ENCODE results near the gene CEP72. TPM values are rescaled to one million over a fixed set of nuclear protein-coding genes. Genes with fewer than 3 reads are reported as not detected.
A peak's percentile ranks its signal among the peaks of the same experiment; 100 is the strongest.

CEP72 gene
- total and polyA plus RNA-seq, 11 donors = 0.58 to 4.1 (median 1.6) TPM

DNA sequence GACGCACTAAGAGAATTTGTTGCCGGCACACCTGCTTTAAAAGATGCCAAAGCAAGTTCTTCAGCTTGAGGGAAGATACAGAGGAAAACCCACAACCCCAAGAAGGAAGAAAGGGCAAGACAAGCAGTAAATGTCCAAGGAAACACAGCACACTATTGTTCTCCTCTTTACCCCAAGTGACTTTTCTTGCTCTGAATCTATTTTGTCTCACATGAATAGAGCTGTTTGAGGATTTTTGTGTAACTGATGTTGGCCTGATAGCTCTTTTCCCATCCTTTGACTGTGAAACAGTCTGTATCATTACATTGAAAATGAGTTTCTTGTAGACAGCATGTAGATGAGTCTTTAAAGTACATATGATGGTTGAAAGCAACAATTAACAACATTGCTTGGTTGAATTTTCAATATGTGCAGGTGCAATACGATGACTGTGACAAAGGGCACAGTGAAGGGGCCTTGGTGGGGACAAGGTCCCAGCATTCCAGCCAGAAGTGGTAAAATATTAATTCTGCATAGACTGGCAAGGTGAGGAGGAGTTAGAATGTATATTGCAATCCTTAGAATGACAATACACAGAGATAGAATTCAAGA lies 16.8 kb upstream of the CEP72 start:
- no peak for DNase-seq

DNA sequence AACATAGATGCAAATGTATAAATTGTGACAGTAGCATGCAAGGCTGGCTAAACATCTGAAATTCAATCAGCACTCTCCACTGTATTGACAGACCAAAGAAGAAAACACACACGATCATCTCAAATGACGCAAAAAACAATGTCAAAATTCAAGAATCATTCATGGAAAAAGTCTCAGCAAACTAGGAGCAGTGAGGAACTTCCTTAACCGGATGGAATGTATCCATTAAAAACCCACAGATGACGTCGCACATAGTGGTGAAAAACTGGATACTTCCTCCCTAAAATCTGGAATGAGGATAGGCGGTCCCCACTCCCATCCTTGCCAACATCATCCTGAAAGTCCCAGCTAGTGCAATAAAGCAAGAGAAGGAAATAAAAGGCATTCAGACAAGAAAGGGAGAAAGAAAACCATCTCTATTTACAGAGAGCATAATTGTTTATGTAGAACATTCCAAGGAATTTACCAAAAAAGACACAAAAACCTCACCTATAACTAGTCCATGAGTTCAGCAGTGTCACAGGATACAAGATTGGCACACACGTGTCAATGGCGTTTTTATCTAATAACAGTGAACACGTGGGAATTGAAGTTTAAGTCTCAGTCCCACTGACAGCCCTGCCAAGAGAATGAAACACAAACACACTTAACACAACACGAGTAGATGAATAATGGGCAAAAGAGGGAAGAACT lies 14.1 kb upstream of the CEP72 start:
- ATAC-seq = no peak
- H3K27ac ChIP-seq = no peak overlapping the region
- H3K4me1 ChIP-seq = no peaks in the 10 kb centered on the region
- intact Hi-C loops (cut with DNase I) = no loop called here
- no peak overlapping the region for H3K4me3 ChIP-seq
- TF ChIP-seq, protein P1, sequence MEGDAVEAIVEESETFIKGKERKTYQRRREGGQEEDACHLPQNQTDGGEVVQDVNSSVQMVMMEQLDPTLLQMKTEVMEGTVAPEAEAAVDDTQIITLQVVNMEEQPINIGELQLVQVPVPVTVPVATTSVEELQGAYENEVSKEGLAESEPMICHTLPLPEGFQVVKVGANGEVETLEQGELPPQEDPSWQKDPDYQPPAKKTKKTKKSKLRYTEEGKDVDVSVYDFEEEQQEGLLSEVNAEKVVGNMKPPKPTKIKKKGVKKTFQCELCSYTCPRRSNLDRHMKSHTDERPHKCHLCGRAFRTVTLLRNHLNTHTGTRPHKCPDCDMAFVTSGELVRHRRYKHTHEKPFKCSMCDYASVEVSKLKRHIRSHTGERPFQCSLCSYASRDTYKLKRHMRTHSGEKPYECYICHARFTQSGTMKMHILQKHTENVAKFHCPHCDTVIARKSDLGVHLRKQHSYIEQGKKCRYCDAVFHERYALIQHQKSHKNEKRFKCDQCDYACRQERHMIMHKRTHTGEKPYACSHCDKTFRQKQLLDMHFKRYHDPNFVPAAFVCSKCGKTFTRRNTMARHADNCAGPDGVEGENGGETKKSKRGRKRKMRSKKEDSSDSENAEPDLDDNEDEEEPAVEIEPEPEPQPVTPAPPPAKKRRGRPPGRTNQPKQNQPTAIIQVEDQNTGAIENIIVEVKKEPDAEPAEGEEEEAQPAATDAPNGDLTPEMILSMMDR (IDR thresholded peaks at IDR 0.05) = no peak
- no peak for TF ChIP-seq POLR2A (IDR thresholded peaks at IDR 0.05)
- H3K36me3 ChIP-seq = no peaks in the 10 kb centered on the region
- H3K9me3 ChIP-seq = no peaks in the 10 kb centered on the region
- no peak for DNase-seq
- 53 to 58% (median 55%) methylated on average over 10 of the region's 10 CpGs for WGBS, 4 donors
- H3K27me3 ChIP-seq = peaks cover 0 to 57% (median 23%) of the 10 kb centered on the region in 9 donors

More for the DNA sequence above, 16.8 kb upstream of the CEP72 start:
- TF ChIP-seq, protein P1 (IDR thresholded peaks at IDR 0.05) = no peak
- TF ChIP-seq POLR2A (IDR thresholded peaks at IDR 0.05) = no peak
- Histone ChIP-seq H3K27ac (no peak overlapping the region), H3K9me3 (no peaks in the 10 kb centered on the region), H3K36me3 (no peaks in the 10 kb centered on the region), H3K4me3 (no peak overlapping the region), H3K27me3 (peaks cover 0 to 57% (median 18%) of the 10 kb centered on the region in 9 donors), H3K4me1 (no peaks in the 10 kb centered on the region)
- ATAC-seq = no peak
- WGBS, 4 donors = 82 to 92% (median 87%) methylated on average over 3 of the region's 3 CpGs
- intact Hi-C loops (cut with DNase I) = no loop called here

DNA sequence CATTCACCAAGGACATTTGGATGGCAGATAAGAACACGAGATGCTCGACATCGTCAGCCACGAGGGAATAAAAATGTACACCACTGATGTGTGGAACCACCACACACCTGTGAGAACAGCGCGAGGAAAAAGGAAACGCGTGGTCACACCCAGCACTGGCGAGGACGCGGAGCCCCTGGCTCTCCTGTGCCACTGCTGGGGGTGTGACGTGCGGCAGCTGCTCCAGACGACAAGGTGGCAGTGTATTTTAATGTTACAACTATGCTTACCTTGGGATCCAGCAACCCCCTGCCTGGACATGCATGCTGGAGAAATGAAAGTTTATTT lies 13.6 kb upstream of the CEP72 start:
- no peak overlapping the region for H3K4me3 ChIP-seq
- no peaks in the 10 kb centered on the region for H3K4me1 ChIP-seq
- H3K27ac ChIP-seq = no peak overlapping the region
- TF ChIP-seq, protein P1 (IDR thresholded peaks at IDR 0.05) = no peak
- TF ChIP-seq POLR2A (IDR thresholded peaks at IDR 0.05) = no peak
- H3K36me3 ChIP-seq = no peaks in the 10 kb centered on the region
- intact Hi-C loops (cut with DNase I) = no loop called here
- H3K27me3 ChIP-seq = peaks cover 0 to 57% (median 20%) of the 10 kb centered on the region in 9 donors
- no peak for ATAC-seq
- DNase-seq = peak in 3 of 5 donors; percentile 7 to 10 (median 9)
- 56 to 76% (median 66%) methylated on average over 14 of the region's 14 CpGs for WGBS, 4 donors
- no peaks in the 10 kb centered on the region for H3K9me3 ChIP-seq

DNA sequence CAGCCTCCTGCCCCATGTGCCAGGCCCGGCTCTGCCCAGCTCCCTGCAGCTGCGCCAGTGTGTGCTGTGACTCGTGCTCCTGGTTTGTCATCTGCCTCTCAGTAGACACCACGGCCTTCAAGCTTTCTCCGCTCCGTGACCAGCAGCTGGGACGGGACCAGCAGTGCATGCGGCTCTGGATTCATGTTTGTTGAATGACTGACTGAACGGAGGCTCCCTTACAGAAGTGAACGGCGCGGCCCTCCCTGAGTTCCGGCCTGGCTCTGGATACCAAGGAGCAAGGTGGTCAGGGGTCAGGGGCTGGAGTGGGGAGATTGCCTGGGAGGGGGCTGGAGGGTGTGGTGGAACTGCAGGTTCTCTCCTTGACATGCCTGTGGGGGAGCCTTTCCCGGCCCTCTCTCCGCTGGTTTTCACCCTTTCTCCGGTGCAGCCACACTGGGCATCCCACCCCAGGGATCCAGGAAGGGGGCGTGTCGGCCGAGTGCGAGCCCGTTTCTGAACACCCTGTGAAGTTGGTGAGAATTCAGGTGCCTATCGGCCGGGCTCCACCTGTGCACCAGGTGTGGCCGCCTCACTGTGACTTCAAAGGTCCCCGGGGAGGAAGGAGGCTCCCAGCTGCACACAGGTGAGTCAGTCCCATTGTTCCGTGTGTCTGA lies 11.1 kb upstream of the CEP72 start:
- peaks cover 0 to 46% (median 9%) of the 10 kb centered on the region in 9 donors for H3K27me3 ChIP-seq
- WGBS, 4 donors = 85 to 90% (median 87%) methylated on average over 18 to 26 of the region's 26 CpGs
- peak in 2 of 5 donors; percentile 7 to 8 for DNase-seq

More for the DNA sequence above, 11.1 kb upstream of the CEP72 start:
- Histone ChIP-seq H3K4me3 (no peak overlapping the region), H3K4me1 (no peaks in the 10 kb centered on the region), H3K9me3 (no peaks in the 10 kb centered on the region), H3K36me3 (no peaks in the 10 kb centered on the region), H3K27ac (no peak overlapping the region)
- ATAC-seq = no peak
- intact Hi-C loops (cut with DNase I) = no loop called here
- TF ChIP-seq, protein P1 (IDR thresholded peaks at IDR 0.05) = no peak
- no peak for TF ChIP-seq POLR2A (IDR thresholded peaks at IDR 0.05)

Measured in heart left ventricle (tissue), 16 donors.